Middle frontal gyrus (tissue), 1 donor: ENCODE measurements around the gene NKIRAS1.

ENCODE experiments used
- DNase-seq: peaks from one replicate; pipeline ENCODE4 v3.0.0-alpha.2; 2015; ENCODE audit warnings: low spot score; ENCODE audit errors: extremely low spot score

The NKIRAS1 gene

GRCh38 chr3:23916886-23917678, at the start of gene NKIRAS1, which contains the start of gene RPL15:
NKIRAS1 (minus strand) TSS chr3:23916990; CDS start chr3:23910904, 6,086 bp downstream.
RPL15 (plus strand) TSS chr3:23917132; CDS start chr3:23917860, 728 bp downstream.
- DNase-seq = peak; percentile 95

DNA sequence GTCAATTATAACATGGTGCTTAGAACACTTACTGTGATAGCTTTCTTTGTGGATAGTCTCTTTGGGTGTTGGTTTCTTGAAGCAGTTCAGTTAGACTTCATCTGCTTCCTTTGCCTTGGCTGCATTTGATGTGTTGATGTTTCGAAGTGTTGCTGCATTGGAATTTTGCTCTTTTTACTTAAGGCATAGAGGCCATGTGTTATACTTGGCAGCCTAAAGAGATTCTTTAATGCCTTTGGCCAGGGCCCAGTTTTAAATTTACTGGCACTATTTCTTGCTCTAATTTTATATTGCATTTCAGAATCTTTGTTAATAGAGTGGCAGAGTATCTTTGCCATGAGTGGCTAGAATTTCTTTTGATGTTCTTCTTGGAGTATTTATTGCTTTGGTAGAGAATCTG, 49.5 kb upstream of the NKIRAS1 start:
- no peak for DNase-seq

DNA sequence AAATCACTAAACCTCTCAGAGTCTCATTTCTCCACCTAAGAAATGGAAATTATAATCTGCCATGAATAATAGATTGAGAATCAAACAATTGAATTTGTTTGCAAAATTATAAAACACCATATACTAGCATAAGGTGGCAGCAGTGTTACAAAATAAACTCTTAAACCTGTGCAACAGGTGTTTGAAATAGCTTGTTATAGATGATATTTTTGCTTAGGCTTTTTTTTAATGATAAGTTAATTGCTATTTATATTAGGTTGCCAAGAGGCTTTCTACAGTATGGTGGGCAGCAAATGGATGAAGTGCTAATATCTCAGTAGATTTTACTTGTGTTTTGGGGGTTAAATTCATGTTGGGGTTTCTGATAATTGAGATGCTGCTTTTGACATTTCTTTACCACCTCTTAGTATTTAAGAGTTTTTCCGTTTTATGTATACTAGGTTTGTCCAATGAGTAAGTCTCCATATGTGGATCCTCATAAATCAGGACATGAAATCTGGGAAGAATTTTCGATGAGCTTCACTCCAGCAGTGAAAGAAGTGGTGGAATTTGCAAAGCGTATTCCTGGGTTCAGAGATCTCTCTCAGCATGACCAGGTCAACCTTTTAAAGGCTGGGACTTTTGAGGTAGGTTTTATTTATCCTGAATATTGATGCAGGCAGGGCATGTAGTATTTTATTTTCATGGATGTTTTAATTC, 47.9 kb upstream of the NKIRAS1 start:
- no peak for DNase-seq

GRCh38 chr3:23961913-23962312, 45.1 kb upstream of the NKIRAS1 start:
- DNase-seq = no peak

- no peak for DNase-seq
Observed at GRCh38 chr3:23961066-23961465, 44.3 kb upstream of the NKIRAS1 start.

DNA sequence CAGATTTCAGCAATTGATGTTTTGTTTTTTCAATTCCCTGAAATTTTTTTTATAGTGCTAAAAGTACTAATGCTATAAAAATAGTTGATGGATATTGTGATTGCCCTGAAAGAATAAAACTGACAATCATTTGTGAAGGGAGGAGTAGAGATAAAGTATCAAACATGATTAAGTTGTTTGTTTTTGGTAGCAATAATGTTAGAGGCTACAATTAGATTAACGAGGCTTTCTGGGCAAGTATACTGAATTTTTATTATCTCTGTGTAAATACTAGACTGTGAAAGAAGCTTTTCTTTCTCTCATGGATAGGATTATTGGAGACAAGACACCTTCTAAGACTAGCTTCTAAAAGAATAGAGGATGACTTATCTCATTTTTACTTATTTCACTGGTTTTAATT, 43.9 kb upstream of the NKIRAS1 start:
- DNase-seq = no peak

- no peak for DNase-seq
Observed at GRCh38 chr3:23959135-23959900, 42.5 kb upstream of the NKIRAS1 start.

DNA sequence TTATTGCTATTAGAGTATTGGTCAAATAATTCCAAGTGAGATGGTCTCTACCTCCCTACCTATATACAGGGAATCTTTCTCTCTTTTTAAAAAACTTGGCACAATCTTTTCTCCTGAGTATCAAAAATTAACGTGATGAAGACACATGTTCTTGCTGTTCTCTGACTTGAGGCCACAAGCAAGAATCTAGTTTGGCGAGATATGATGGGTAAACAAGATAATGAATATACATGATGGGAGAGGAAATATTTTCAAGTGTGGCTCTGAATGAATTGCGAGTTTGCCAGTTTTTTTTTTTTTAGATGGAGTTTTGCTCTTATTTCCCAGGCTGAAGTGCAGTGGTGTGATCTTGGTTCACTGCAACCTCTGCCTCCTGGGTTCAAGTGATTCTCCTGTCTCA, 39.9 kb upstream of the NKIRAS1 start:
- DNase-seq = no peak

- no peak for DNase-seq
Observed at GRCh38 chr3:23954144-23954543, 37.4 kb upstream of the NKIRAS1 start.

- no peak for DNase-seq
Observed at GRCh38 chr3:23953523-23953922, 36.7 kb upstream of the NKIRAS1 start.

- no peak for DNase-seq
Observed at GRCh38 chr3:23952646-23953045, 35.9 kb upstream of the NKIRAS1 start.

DNA sequence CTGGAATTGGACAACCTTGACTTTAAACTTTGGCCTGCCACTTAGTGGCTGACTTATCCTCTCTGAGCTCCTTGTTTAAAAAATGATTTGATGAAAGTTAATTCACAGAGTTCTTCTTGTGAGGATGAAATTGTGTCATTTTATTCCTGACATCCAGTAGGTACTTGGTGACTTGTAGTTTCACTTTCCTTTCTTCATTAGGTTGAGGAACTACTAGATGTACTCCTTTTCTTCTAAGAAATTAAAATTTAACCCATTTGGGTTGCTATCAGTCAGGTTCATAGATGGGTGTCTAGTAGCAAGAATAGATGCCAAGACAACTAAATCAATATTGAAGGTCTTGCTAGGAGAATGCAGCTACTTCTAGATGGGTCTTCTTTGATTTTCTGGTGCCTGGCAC, 33.5 kb upstream of the NKIRAS1 start:
- DNase-seq = no peak

GRCh38 chr3:23949784-23950183, 33.0 kb upstream of the NKIRAS1 start:
- DNase-seq = no peak

GRCh38 chr3:23948761-23949160, 32.0 kb upstream of the NKIRAS1 start:
- DNase-seq = no peak

- DNase-seq = peak; percentile 94
Observed at GRCh38 chr3:23945913-23946687, 29.3 kb upstream of the NKIRAS1 start.

- no peak for DNase-seq
Observed at GRCh38 chr3:23945663-23945912, 28.8 kb upstream of the NKIRAS1 start.

DNA sequence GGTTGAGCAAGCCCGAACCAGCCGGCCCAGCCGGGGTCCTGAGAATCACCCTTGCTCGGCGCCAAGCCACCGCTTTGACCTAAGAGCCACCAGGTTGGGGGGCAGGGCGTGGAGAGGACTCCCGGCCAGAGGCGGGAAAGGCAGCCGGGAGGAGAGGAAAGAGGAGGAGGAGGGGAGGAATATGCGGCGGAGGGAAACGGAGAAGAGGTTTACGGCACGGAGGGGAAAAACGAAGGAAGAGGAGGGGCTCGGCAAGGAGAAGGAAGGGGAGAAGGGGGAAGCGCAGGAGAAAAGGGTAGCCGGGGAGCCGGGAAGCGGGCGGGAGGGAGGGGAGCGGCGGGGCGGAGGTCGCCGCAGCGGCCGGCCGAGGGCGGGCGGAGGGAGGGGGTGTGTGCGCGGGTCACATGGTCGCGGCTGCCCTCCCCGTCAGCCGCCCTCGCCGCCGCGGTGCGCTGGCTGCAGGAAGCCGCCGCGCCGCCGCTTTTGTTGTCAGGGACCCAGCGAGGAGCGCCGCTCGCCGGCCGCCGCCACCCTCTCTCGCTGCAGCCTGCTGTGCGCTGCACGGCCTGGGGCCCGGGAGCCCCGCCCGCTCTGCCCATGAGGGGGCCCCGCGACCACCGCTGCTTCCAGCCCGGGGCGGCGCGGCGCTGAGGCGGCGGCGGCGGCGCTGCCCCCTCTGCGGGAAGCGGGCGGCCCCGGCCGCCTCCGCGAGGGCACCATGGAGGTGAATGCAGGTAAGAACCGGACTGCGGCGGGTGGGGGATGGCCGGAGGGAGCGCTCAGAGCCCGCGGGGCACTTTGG, 28.3 kb upstream of the NKIRAS1 start, which contains the start of gene NR1D2:
Gene NR1D2 (plus strand): TSS at position 426 of the 802 bp plus-strand sequence. CDS start 293 bp downstream, at position 719.
- DNase-seq = peak; percentile 70

GRCh38 chr3:23944007-23944783, 27.4 kb upstream of the NKIRAS1 start:
- DNase-seq = no peak

DNA sequence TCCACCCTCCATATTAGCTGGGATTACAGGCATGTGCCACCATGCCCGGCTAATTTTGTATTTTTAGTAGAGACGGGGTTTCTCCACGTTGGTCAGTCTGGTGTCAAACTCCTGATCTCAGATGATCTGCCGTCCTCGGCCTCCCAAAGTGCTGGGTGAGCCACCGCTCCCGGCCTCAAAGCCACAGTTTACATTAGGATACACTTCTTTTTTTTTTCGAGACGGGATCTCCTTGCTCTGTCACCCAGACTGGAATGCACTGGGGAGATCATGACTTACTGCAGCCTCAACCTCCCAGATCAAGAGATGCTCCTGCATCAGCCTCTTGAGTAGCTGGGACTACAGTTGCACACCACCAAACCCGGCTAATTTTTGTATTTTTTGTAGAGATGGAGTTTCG, 25.8 kb upstream of the NKIRAS1 start:
- no peak for DNase-seq

DNA sequence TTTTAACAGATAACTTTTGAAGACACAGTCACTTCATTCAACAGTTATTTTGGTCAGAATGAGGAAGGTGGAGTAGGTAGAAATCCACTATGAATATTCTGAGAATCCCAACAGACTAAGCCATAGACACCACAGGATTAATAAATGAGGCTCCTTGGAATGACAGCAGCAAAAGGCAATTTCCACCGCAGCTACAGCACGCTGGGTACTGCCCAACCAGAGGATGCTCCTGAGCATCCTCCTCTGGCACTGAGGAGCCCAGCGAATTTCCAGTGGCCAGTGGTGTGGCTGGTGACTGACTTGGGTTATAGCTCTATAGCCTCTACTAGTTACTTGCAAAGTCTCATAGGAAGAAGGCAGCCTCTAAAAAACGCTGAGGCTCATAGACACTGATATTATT, 24.6 kb upstream of the NKIRAS1 start:
- no peak for DNase-seq
